GM21528 (cell line): Measurements from ENCODE around the gene ALK.
"Not testable (repeated sequence)": the region's sequence is repeated elsewhere in the genome, so short reads cannot be mapped to it uniquely, and the experiment has no call there.

Source experiments
- ATAC-seq: cut with Tn5 transposase; IDR thresholded peaks from one replicate; pipeline ENCODE4 v1.9.1; 2021; ENCODE audit warnings: mild to moderate bottlenecking, moderate library complexity; ENCODE audit not compliant: unreplicated experiment, low FRiP score

The ALK gene

DNA sequence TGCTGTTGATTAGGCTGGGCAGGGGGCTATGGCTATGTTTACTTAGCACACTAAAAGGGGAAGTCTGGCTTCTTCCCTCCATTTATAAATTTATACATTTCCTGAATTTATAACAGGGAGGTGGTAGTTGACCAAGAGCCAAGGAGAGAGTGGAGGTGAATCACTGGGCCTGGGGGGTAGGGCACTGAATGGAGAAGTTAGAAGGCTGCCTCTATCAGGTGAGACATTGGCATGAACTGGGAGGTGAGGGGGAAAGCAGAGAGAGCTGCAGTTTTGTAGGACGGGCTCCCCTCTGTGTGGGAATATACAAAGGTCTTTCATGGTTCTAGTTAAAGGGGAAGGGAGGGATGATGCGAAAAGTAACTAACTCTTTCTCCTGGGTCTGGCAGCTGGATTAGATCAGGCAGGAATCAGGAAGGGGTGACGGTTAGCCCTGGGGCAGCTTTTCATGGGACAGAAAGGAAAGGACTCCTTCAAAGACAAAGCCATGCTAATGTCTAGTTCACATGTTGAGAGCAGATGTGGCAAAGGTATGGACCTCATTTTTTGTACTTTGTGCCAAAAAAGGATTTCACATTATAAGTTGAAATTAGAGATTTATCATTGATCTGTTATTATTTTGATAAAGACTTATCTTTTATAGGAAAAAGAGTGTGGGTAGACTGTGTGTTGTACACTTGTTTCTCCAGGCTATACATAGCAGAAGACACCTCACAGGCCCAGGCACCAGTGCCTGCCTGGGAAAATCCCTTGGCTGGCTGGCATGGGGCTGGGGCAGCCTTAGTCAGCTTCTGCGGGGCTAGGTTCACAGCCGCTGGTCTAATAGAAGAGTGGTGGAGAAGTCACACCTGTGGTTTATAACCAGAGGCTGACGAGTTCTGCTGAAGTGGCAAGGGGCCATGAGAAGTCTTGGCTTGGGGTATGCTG is 647.4 kb downstream of the ALK start:
- ATAC-seq = no peak

DNA sequence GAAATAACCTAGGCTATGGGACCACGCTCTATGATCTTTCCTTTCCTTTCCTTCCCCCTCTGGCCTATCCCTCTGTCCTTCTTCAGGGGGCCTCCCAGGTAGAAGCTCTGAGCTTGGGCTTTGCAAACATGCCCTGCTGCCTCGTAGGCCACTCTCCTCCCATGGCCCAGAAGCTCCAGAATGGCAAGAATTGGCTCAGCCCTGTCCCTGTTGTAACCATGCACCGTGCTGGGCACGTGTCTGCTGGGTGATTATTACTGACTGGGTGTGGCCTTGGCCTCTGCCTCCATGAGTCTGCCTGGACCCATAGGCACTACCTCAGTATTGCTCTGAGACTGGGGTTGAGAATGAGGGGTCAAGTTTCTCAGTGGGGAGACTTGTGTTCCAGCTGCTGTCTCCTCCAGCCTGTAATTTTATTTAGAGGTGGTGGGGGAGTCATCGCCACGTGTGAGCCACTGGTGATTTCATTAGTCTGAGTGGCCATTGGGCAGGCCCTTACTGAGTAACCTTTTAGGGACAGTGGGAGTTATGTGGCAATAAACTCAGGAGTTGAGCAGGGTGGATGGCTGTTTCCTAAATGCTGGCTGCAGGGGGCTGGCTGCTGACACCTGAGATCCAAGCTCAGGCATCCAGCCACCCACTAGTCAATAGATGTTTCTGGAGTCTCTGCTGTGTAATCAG is 648.2 kb downstream of the ALK start:
- no peak for ATAC-seq

DNA sequence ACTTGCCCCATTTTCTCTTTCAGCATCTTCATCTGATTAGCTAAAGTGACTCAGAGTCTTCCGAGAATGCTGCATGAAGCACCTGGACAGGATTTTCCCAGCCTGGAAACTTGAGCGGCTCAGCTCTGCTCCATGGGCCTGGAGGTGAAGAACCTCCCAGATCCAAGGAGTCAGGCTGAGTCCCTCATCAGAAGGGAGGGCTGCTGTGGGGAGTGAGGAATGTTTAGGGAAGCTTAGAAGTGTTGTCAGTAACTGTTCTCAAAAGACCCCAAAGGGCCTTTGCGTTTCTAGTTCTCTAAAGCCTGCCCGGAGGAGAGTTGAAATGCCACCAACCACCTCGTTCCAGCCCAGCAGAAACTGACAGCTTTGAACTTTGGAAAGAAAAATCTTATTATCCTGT is 649.1 kb downstream of the ALK start:
- ATAC-seq = no peak

- ATAC-seq = no peak
Observed at GRCh38 chr2:29270701-29271121, 650.7 kb downstream of the ALK start.

- no peak for ATAC-seq
Observed at GRCh38 chr2:29269765-29270109, 651.6 kb downstream of the ALK start.

- ATAC-seq = no peak
Observed at GRCh38 chr2:29269095-29269764, 652.2 kb downstream of the ALK start.

GRCh38 chr2:29267720-29268119 is 653.7 kb downstream of the ALK start:
- ATAC-seq = no peak

GRCh38 chr2:29263886-29264285 is 657.5 kb downstream of the ALK start:
- ATAC-seq = no peak

DNA sequence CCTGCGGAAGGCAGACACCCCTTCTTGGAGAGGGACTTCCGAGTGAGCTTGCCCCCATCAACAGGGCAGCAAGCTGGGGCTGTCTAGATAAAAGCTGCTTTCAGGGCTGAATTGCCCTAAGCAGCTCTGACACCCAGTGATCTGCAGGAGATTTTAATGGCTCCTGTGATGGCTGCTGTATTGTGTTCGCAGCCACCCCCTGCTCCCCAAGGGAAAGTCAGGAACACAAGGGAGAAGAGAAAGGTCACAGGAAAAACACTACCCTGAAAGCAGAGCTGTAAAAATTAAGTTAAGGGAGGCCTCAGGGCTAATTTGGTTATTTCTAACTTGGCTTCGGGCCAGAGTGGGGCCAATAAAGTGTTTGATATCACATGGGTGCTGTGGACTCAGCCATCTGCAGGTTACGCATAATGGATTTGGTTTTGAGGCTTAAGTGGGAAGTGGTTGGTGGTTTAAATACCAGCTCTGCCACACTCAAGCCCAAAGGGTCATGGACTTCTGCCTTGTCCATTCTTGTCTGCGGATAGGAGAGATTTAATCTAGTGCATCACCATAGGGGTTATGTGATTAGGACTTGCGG is 658.6 kb downstream of the ALK start:
- ATAC-seq = no peak

DNA sequence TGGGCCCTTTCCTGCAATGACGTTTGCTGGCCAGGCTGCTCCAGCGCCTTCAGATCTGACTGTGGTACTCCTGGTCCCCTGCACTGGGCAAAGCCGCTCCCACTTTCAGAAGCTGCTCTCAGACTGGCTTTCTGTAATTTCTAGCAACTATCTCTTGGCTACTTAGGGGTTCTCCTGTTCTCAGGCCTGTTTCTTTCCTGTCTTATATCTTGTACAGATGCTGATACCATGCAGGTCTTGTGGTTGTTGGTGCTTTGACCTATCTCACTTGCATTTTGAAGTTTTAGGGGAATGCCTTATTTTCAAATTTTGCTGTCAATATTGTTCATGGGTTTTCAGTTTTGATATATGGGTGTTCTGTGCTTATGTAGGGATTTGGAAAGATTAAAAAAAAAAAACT is 660.4 kb downstream of the ALK start:
- ATAC-seq = no peak

- no peak for ATAC-seq
Observed at GRCh38 chr2:29260142-29260772, 661.1 kb downstream of the ALK start.

DNA sequence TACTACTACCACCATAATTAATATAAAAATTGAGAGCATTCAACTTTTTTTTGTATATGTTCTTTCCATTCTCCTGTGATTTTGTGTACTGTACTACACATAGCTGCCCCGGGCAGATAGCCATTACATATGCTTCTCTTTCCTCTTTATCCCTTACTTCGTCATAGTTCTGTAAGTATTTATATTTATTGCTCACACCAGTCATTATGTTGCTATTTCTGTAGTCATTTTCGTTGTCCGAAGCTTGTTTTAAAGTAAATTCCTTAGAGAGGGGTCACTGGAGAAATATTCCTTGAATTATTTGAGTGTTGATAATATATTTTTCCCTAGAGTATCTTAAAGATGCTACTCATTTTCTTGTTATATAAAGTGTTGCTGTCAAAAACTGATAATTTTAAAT is 662.2 kb downstream of the ALK start:
- ATAC-seq = no peak

DNA sequence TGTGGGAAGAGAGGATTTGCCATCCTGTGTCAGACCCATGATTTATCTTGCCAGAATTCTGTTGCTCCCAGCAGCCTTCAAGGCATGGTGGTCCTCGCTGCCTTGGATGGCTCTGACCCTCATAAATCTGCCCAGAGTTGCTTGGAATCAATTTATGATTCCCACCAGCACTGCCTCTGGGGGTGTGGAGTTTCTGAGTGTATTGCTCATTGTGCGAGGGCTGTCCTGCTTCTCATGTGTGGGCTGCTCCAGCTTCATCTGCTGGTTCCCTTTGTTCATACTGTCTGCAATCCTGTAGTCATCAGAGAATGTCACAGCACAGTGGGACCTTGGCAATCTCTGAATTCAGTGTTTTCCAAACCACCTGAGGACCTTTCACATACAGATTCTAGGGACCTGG is 666.4 kb downstream of the ALK start:
- no peak for ATAC-seq

DNA sequence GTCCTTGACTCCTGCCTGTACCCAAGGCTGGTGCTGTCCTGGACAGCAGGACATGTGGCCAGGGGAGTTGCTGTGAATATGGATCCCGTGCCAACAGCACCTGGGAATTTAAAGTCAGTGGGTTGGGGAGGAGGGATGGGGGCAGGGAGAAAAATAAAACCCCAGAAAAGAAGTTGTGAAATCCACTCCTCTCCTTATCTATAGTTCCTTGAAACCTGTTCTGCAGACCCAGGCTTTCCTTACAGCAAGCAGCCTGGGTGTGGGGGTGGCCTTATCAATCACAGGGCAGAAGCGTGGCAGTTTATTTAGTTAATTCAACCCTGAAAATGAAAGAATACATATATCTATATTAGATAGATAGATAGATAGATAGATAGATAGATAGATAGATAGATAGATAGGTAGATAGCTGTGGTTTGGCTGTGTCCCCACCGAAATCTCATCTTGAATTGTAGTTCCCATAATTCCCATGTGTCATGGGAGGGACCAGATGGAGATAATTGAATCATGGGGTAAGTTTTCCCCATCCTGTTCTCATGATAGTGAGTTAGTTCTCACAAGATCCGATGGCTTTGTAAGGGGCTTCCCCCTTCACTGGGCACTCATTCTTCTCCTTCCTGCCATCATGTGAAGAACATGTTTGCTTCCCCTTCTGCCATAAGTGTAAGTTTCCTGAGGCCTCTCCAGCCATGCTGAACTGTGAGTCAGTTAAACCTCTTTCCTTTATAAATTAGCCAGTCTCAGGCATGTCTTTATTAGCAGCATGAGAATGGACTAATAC is 667.7 kb downstream of the ALK start:
- not testable (repeated sequence) for ATAC-seq

GRCh38 chr2:29253026-29253425 is 668.4 kb downstream of the ALK start:
- no peak for ATAC-seq

DNA sequence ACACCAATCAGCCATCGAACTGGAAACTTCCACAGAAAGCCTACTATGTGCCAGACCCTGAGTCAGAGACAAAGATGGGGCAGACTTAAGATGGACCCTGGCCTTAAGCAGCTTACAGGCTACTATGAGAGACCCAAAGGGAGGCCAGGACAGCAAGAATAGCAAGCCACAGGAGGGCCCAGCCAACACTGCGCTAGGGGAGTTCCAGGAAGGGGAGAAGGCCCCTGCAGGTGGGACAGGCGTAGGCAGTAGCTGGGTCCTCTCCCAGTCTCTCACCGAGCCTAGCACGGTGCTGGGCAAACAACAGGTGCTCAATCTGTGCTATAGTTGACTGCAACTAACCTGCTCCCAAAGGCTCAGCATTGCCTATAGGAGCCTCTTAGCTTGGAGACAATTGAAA is 670.0 kb downstream of the ALK start:
- ATAC-seq = no peak

GRCh38 chr2:29250977-29251376 is 670.4 kb downstream of the ALK start:
- no peak for ATAC-seq

DNA sequence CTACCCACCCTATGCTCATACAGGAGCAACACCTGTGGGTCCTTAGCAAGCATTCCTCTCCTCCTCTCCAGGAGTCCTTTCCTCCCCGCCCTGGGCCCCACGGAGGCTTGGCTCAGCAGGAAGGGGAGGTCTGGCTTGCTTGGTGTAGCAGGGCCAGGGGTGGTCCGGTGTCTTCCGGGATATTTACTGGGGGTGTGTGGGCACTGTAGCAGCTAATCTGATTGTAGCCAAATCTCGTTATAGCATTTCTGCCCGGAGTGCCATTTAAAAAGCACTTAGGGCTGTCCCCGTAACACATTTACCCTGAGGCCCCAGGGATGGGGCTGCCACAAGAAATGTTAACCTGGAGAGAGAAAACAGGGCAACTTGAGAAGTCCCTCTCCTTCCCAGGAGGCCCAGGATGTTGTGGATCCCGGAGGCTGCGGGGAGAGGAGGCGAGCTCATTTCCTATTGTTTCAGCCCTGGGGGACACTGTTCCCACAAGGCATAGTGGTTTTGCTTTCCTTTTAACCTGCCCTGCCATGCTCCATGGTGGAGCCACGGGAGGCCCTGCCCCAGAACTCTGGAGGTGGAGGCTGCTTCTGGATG is 671.6 kb downstream of the ALK start:
- ATAC-seq = no peak

- ATAC-seq = no peak
Observed at GRCh38 chr2:29247336-29247914, 674.0 kb downstream of the ALK start.
